Keratinocyte (primary cell): ENCODE data around the gene SMPD3. TPM values are rescaled to one million over a fixed set of nuclear protein-coding genes. Genes with fewer than 3 reads are reported as not detected.

Experiments used
- DNase-seq: peaks from one replicate; pipeline ENCODE4 v3.0.0-alpha.2; 2011; ENCODE audit warnings: low read depth, missing footprints, low spot score
- FAIRE-seq: peaks from 2 replicates; lab custom pipeline; 2011; peaks lifted over from hg19 to GRCh38; lab: Jason Lieb, UNC
- H2AFZ ChIP-seq: 2 replicates; pipeline ENCODE4 v1.6.0; 2012; ENCODE audit warnings: low read length, control low read depth, inconsistent platforms; ENCODE audit not compliant: control insufficient read depth
- H3K27ac ChIP-seq: 2 replicates; pipeline ENCODE4 v1.5.1; 2011; ENCODE audit warnings: low read length; ENCODE audit not compliant: control insufficient read depth, insufficient read depth
- H3K27me3 ChIP-seq: 3 replicates; pipeline ENCODE4 v1.6.0; 2011; ENCODE audit warnings: low read length; ENCODE audit not compliant: control insufficient read depth, insufficient read depth; ENCODE audit errors: extremely low read depth
- H3K36me3 ChIP-seq, 2 experiments: 2 replicates in 1 of 2; 3 replicates in 1 of 2; pipeline ENCODE4 v1.5.1; 2011; ENCODE audit warnings: low read length in 2 of 2, mild to moderate bottlenecking in 1 of 2; ENCODE audit not compliant: control insufficient read depth in 2 of 2, insufficient read depth in 2 of 2; ENCODE audit errors: extremely low read depth in 1 of 2
- H3K4me1 ChIP-seq: 3 replicates; pipeline ENCODE4 v1.5.1; 2011; ENCODE audit warnings: low read length; ENCODE audit not compliant: control insufficient read depth, insufficient read depth; ENCODE audit errors: extremely low read depth
- H3K4me2 ChIP-seq: 3 replicates; pipeline ENCODE4 v1.6.0; 2011; ENCODE audit warnings: low read depth, low read length; ENCODE audit not compliant: control insufficient read depth, insufficient read depth; ENCODE audit errors: extremely low read depth
- H3K4me3 ChIP-seq, 3 experiments: fragments of 200-600 bp in 1 of 3; sonication (generic) in 1 of 3; 2 replicates in 2 of 3; 3 replicates in 1 of 3; pipeline ENCODE4 v1.5.1; 2011 to 2016; ENCODE audit warnings: low read length in 3 of 3, mild to moderate bottlenecking in 3 of 3, control low read depth in 2 of 3, inconsistent platforms in 1 of 3, low read depth in 1 of 3, mixed read lengths in 1 of 3, mixed run types in 1 of 3, moderate library complexity in 1 of 3; ENCODE audit not compliant: control insufficient read depth in 2 of 3, insufficient read depth in 2 of 3; ENCODE audit errors: extremely low read depth in 1 of 3
- H3K79me2 ChIP-seq: 2 replicates; pipeline ENCODE4 v1.6.0; 2012; ENCODE audit warnings: low read length; ENCODE audit not compliant: control insufficient read depth, insufficient read depth
- H3K9ac ChIP-seq: 3 replicates; pipeline ENCODE4 v1.6.0; 2011; ENCODE audit warnings: low read length; ENCODE audit not compliant: control insufficient read depth, insufficient read depth; ENCODE audit errors: extremely low read depth
- H3K9me1 ChIP-seq: 3 replicates; pipeline ENCODE4 v1.6.0; 2011; ENCODE audit warnings: low read length; ENCODE audit not compliant: control insufficient read depth, insufficient read depth; ENCODE audit errors: extremely low read depth
- H3K9me3 ChIP-seq: 2 replicates; pipeline ENCODE4 v1.5.1; 2012; ENCODE audit warnings: low read depth, low read length; ENCODE audit not compliant: control insufficient read depth
- H4K20me1 ChIP-seq: 3 replicates; pipeline ENCODE4 v1.6.0; 2011; ENCODE audit warnings: low read length; ENCODE audit not compliant: control insufficient read depth, insufficient read depth; ENCODE audit errors: extremely low read depth
- CTCF ChIP-seq, 3 experiments: IDR thresholded peaks in 1 of 3; conservative IDR thresholded peaks in 1 of 3; optimal IDR thresholded peaks in 1 of 3; 2 replicates in 2 of 3; 3 replicates in 1 of 3; pipeline versions ENCODE3 to v1.5.1; 2011; ENCODE audit warnings: low read length in 3 of 3, mild to moderate bottlenecking in 3 of 3, moderate library complexity in 2 of 3, control low read depth in 1 of 3, inconsistent platforms in 1 of 3; ENCODE audit not compliant: insufficient read depth in 2 of 3; ENCODE audit errors: extremely low read depth in 1 of 3
- EZH2 ChIP-seq: IDR thresholded peaks from one replicate; pipeline ENCODE4 v1.6.1; 2012; ENCODE audit warnings: inconsistent platforms, mild to moderate bottlenecking, low read length, moderate library complexity
- dilution Hi-C: fragments of 300-500 bp; cut with MboI; formaldehyde crosslinking; loops from one replicate; pipeline ENCODE4 v1.7.0; 2020; ENCODE audit warnings: low sequenced_read_pairs; ENCODE audit not compliant: extremely low pct_ligation_motif_present
- polyA plus RNA-seq, 5 experiments: library from polyadenylated mRNA; depleted of rRNA in 3 of 5; stranded (reverse) in 3 of 5; stranded (forward) in 1 of 5; unstranded in 1 of 5; fragments of >200 nt; gene quantifications; 1 replicate in 1 of 5; 2 replicates in 3 of 5; 3 replicates in 1 of 5; pipeline versions ENCODE4 v1.2.1 to v1.2.3, GENCODE V29; 2011 to 2012; ENCODE audit warnings: missing spikeins in 2 of 5, low read depth in 1 of 5, low replicate concordance in 1 of 5

Gene SMPD3
- polyA plus RNA-seq, 1 donor (not counting 4 experiments of a cell fraction or from before 2014, with no cell fraction given) = 0.34 TPM

GRCh38 chr16:68335175-68335574 is 113.1 kb downstream of the SMPD3 start:
- H3K4me2 ChIP-seq = no peak overlapping the region
- H3K79me2 ChIP-seq = no peaks in the 10 kb centered on the region
- no peak overlapping the region for H3K4me3 ChIP-seq
- H3K9me1 ChIP-seq = no peaks in the 10 kb centered on the region
- no peaks in the 10 kb centered on the region for H3K27me3 ChIP-seq
- no peak overlapping the region for H3K9ac ChIP-seq
- H2AFZ ChIP-seq = no peak overlapping the region
- H3K9me3 ChIP-seq = no peaks in the 10 kb centered on the region
- H3K4me1 ChIP-seq = peaks cover 11% of the 10 kb centered on the region
- no peak for DNase-seq
- no peak for FAIRE-seq
- peaks cover 12 to 17% of the 10 kb centered on the region in 2 experiments for H3K36me3 ChIP-seq
- no peak overlapping the region for H3K27ac ChIP-seq
- H4K20me1 ChIP-seq = no peaks in the 10 kb centered on the region
- TF ChIP-seq CTCF (optimal IDR thresholded peaks at IDR 0.05 in 1 of 3, IDR thresholded peaks at IDR 0.05 in 1 of 3, conservative IDR thresholded peaks at IDR 0.05 in 1 of 3; ENCODE audit: extremely low read depth in 1 of 3, insufficient read depth in 2 of 3, low read length in 3 of 3) (no peak), EZH2 (no peak)
- dilution Hi-C loops = no loop called here

GRCh38 chr16:68332411-68333121 is 115.7 kb downstream of the SMPD3 start:
- dilution Hi-C loops = no loop called here
- Histone ChIP-seq H3K9ac (no peak overlapping the region), H4K20me1 (no peaks in the 10 kb centered on the region), H3K36me3 (peaks cover 4 to 5% of the 10 kb centered on the region in 2 experiments), H2AFZ (no peak overlapping the region), H3K79me2 (no peaks in the 10 kb centered on the region), H3K4me3 (no peak overlapping the region), H3K4me2 (no peak overlapping the region), H3K27me3 (no peaks in the 10 kb centered on the region), H3K27ac (no peak overlapping the region), H3K9me3 (no peaks in the 10 kb centered on the region), H3K9me1 (no peaks in the 10 kb centered on the region), H3K4me1 (peaks cover 11% of the 10 kb centered on the region)
- TF ChIP-seq CTCF (optimal IDR thresholded peaks at IDR 0.05 in 1 of 3, IDR thresholded peaks at IDR 0.05 in 1 of 3, conservative IDR thresholded peaks at IDR 0.05 in 1 of 3; ENCODE audit: extremely low read depth in 1 of 3, insufficient read depth in 2 of 3, low read length in 3 of 3) = no peak
- no peak for FAIRE-seq
- DNase-seq = no peak
